SK-N-SH (cell line): ENCODE measurements around the gene VDR.

Source experiments
- ELF1 ChIP-seq: IDR thresholded peaks from 2 replicates; pipeline ENCODE4 v1.4.0; 2012
- EP300 ChIP-seq, 2 experiments: IDR thresholded peaks; 2 replicates each; pipeline versions ENCODE4 v1.4.0 to v1.6.1; 2012; ENCODE audit warnings: borderline replicate concordance in 1 of 2, low read depth in 1 of 2, low read length in 1 of 2
- POLR2AphosphoS5 ChIP-seq: IDR thresholded peaks from 2 replicates; pipeline ENCODE4 v1.6.1; 2012; ENCODE audit warnings: low read depth, low read length
- SMC3 ChIP-seq: IDR thresholded peaks from 2 replicates; pipeline ENCODE4 v1.6.1; 2012; ENCODE audit warnings: low read depth, low read length, improper control_type of control experiment
- TCF12 ChIP-seq: IDR thresholded peaks from 2 replicates; pipeline ENCODE4 v1.4.0; 2012
- YY1 ChIP-seq: IDR thresholded peaks from 2 replicates; pipeline ENCODE4 v1.4.0; 2012; ENCODE audit warnings: low read depth, mild to moderate bottlenecking
- TF ChIP-seq, protein P1 (sequence below): fragments of 200-600 bp; sonication (generic); IDR thresholded peaks from 2 replicates; pipeline ENCODE4 v1.6.1; 2017; ENCODE audit warnings: antibody characterized with exemption, mild to moderate bottlenecking, moderate library complexity
- TF ChIP-seq, protein P2 (sequence below): fragments of 150-350 bp; IDR thresholded peaks from 2 replicates; pipeline ENCODE4 v1.6.1; 2017; ENCODE audit warnings: antibody characterized with exemption, low read length, low read depth, borderline replicate concordance
- TF ChIP-seq, protein P3 (sequence below): IDR thresholded peaks from 2 replicates; pipeline ENCODE4 v1.6.1; 2012; ENCODE audit warnings: mild to moderate bottlenecking, low read depth, low read length, moderate library complexity

DNA sequence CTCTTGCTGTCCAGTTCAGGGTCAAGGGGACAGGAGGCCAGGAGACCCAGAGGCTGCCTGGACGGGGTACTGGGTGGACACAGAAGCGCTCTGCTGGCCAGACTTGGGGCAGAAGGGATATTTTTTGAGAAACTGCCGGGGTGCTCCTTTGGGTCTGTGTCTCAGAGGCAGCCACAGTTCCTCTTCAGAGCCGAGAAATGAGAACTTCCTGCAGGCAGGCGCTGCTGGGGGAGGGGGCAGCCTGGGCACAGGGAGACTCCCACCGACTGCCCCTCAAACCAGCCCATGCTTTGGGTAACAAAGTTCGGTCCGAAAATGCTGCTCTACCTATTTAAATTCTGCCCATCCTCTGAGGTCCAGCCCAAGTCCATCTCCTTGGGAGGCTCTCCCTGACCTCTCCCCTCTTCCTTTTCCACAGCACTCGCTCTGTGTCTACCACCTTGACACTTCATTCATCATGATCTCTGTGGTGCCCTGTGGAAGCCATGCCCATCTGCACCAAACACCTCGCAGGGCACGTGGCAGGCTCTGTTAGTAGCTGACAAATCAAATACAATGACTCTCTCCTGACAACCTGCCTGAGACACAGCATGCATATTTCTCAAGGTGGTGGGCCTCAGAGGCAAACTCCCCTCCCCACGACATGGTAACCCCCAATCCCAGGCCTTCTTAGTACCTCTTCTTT, 101.5 kb downstream of the VDR start:
- TF ChIP-seq POLR2AphosphoS5 (no peak), SMC3 (no peak), EP300 (IDR thresholded peaks at IDR 0.05; ENCODE audit: borderline replicate concordance in 1 of 2, low read depth in 1 of 2, low read length in 1 of 2) (no peak), ELF1 (no peak), YY1 (no peak), TCF12 (no peak)
- TF ChIP-seq, protein P1, sequence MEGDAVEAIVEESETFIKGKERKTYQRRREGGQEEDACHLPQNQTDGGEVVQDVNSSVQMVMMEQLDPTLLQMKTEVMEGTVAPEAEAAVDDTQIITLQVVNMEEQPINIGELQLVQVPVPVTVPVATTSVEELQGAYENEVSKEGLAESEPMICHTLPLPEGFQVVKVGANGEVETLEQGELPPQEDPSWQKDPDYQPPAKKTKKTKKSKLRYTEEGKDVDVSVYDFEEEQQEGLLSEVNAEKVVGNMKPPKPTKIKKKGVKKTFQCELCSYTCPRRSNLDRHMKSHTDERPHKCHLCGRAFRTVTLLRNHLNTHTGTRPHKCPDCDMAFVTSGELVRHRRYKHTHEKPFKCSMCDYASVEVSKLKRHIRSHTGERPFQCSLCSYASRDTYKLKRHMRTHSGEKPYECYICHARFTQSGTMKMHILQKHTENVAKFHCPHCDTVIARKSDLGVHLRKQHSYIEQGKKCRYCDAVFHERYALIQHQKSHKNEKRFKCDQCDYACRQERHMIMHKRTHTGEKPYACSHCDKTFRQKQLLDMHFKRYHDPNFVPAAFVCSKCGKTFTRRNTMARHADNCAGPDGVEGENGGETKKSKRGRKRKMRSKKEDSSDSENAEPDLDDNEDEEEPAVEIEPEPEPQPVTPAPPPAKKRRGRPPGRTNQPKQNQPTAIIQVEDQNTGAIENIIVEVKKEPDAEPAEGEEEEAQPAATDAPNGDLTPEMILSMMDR, result no peak
- TF ChIP-seq, protein P2, sequence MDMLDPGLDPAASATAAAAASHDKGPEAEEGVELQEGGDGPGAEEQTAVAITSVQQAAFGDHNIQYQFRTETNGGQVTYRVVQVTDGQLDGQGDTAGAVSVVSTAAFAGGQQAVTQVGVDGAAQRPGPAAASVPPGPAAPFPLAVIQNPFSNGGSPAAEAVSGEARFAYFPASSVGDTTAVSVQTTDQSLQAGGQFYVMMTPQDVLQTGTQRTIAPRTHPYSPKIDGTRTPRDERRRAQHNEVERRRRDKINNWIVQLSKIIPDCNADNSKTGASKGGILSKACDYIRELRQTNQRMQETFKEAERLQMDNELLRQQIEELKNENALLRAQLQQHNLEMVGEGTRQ, result no peak
- TF ChIP-seq, protein P3, sequence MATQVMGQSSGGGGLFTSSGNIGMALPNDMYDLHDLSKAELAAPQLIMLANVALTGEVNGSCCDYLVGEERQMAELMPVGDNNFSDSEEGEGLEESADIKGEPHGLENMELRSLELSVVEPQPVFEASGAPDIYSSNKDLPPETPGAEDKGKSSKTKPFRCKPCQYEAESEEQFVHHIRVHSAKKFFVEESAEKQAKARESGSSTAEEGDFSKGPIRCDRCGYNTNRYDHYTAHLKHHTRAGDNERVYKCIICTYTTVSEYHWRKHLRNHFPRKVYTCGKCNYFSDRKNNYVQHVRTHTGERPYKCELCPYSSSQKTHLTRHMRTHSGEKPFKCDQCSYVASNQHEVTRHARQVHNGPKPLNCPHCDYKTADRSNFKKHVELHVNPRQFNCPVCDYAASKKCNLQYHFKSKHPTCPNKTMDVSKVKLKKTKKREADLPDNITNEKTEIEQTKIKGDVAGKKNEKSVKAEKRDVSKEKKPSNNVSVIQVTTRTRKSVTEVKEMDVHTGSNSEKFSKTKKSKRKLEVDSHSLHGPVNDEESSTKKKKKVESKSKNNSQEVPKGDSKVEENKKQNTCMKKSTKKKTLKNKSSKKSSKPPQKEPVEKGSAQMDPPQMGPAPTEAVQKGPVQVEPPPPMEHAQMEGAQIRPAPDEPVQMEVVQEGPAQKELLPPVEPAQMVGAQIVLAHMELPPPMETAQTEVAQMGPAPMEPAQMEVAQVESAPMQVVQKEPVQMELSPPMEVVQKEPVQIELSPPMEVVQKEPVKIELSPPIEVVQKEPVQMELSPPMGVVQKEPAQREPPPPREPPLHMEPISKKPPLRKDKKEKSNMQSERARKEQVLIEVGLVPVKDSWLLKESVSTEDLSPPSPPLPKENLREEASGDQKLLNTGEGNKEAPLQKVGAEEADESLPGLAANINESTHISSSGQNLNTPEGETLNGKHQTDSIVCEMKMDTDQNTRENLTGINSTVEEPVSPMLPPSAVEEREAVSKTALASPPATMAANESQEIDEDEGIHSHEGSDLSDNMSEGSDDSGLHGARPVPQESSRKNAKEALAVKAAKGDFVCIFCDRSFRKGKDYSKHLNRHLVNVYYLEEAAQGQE, result no peak
